ENCODE results near the gene PRKACA.

The PRKACA gene

DNA sequence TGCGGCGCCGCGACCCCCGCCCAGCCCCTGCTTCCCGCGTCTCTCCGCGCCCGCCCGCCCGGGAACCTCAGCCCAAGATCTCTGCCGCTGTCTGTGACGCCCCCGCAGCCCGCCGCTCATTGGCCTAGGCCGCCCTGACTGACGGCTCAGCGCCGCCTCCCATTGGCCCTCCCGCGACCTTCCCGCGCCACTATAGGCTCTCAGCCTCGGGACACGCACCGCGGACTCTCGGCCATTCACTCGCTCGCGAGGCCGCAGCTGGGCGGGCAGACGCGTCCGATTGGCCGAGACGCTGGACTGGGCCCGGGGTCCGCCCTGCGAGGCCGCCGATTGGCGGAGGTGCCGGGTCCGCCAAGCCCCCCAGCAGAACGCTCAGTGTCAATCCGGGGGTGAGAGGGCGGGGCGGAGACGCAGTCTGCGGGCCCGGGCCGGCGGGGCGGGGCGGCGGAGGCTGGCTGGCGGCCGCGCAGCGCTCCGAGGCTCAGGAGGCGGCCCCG is at the start of gene PRKACA:
TSS of gene PRKACA (minus strand) at position 95 of the 497 bp plus-strand sequence. CDS start 215 bp downstream, outside the sequence.
- TF ChIP-seq, protein P1, sequence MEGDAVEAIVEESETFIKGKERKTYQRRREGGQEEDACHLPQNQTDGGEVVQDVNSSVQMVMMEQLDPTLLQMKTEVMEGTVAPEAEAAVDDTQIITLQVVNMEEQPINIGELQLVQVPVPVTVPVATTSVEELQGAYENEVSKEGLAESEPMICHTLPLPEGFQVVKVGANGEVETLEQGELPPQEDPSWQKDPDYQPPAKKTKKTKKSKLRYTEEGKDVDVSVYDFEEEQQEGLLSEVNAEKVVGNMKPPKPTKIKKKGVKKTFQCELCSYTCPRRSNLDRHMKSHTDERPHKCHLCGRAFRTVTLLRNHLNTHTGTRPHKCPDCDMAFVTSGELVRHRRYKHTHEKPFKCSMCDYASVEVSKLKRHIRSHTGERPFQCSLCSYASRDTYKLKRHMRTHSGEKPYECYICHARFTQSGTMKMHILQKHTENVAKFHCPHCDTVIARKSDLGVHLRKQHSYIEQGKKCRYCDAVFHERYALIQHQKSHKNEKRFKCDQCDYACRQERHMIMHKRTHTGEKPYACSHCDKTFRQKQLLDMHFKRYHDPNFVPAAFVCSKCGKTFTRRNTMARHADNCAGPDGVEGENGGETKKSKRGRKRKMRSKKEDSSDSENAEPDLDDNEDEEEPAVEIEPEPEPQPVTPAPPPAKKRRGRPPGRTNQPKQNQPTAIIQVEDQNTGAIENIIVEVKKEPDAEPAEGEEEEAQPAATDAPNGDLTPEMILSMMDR (IDR thresholded peaks at IDR 0.05; ENCODE audit: borderline replicate concordance, insufficient read depth, low read depth, low read length): no peak
- peak within 1 kb of the TSS; percentile 84 for H3K4me3 ChIP-seq (ENCODE audit: low read depth, low read length)

DNA sequence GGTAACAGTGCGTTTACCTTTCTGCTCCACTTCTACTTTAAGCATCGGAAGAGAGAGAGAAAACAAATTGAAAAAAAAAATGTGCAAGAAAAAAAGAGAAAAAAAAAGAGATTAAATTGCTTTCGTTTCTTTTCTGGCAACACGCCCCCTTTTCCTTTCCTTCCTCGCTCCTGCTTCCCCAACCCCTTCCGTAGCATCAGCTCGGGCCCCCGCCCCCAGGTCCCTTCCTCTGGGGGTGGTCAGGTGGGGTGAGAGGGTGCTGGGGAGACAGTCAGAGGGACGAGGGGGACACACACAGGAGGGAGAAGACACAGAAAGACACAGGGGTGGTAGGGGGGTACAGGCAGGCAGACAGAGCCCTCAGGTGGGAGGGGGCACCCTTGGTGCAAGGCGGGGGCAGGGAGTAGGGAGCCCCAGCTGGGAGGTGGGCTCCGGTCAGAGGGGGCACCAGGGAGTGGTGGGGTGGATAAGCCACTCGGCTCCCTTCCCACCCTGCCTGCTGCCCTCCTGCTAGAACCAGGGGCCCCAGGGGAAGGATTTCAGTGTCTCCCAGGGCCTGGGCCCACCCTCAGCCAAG is 49.5 kb upstream of the PRKACA start:
- TF ChIP-seq, protein P1 (IDR thresholded peaks at IDR 0.05; ENCODE audit: borderline replicate concordance, insufficient read depth, low read depth, low read length): no peak
- no peak overlapping the region for H3K4me3 ChIP-seq (ENCODE audit: low read depth, low read length)

DNA sequence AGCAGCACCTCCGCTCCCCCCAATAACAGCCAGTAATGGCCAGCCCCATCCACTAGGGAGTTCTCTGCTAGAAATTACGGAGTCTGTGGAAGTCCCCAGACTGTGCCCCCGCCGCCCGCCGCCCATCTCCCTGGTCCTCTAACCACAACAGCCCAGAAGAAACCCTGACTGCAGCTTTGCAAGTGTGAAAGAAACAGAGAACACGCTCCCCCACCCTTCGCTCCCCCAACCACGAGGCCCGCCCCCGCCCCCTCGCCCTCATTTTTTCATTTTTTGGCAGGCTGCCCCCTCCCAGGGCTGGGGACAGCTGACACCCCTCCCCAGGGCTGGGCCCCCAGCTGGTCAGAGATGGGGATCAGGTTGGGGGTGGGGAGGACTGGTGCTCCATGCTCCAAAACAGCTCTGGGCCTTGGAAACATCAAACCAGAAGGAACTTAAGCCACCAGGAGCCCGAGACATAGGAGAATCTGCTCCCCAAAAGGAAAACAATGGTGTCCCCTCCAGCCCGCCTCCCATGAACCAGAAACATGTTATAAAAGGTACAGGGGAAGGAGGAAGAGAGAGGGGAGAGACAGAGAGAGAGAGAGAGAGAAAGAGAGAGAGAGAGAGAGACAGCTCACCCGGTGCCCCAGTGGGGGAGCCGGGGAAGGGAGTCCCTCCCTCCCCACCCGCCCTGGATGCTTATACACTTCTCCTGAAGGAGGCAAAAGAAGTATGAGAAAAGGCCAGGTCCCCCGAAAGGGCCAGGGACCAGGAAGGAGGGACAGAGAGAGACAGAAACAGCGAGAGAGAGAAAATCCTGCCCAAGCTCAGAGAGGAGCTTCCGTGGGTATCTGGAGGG is 48.6 kb upstream of the PRKACA start:
- TF ChIP-seq, protein P1 (IDR thresholded peaks at IDR 0.05; ENCODE audit: borderline replicate concordance, insufficient read depth, low read depth, low read length): no peak
- no peak overlapping the region for H3K4me3 ChIP-seq (ENCODE audit: low read depth, low read length)

DNA sequence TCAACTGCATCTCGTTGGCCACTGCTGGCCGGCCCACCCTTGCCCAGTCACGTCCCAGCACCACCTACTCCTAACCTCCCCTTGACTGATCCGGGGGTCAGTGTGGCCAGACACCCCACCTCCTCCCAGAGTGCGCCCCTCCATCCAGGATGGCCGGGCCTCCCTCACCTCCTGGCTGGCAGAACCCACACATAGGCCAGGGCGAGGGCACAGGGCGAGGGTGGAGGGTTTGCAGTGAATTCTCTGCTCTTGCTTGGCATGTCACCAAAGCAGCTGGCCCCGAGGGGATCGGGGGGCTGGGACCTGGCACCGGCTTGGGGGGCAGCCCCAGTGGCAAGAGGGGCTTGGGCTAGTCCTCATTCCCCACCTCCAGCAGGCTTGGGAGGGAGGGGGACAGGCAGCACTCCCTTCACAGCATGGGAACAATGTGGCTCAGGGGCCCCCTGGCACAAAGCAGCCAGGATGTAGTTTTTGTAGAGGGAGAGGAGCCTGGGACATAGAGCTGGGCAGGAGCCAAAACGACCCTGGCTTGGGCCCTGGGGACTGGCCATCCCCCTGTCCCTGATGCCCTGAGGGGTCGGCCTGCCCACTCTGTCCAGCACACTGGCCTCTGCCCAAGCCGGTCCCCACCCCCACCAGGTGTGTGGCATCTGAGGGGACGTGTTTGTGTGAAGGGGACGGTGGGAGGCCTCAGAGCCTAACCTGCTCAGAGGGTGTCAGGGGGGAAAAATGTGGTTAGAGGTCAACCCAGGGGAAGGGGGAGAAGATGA is 47.3 kb upstream of the PRKACA start:
- TF ChIP-seq, protein P1 (IDR thresholded peaks at IDR 0.05; ENCODE audit: borderline replicate concordance, insufficient read depth, low read depth, low read length): no peak
- no peak overlapping the region for H3K4me3 ChIP-seq (ENCODE audit: low read depth, low read length)

DNA sequence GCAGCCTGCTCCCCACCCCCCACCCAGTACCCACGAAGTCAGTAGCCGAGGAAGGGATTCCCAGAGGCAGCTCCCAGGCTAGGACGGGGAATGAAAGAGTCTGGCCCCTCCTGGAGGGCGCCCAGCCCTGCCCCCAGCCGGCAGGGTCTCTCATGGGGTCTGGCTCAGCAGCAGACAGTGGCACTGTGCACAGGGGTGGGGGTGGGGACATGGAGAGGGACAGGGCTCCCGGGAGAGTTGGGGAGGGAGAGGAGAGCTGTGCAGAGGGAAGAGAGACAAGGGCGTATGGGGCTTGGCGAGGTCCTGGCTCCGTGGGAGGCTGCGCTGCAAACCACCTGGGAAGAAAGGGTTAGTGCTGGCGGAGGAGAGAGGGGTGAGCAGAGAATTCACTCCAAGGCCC is 46.5 kb upstream of the PRKACA start:
- TF ChIP-seq, protein P1 (IDR thresholded peaks at IDR 0.05; ENCODE audit: borderline replicate concordance, insufficient read depth, low read depth, low read length): no peak
- no peak overlapping the region for H3K4me3 ChIP-seq (ENCODE audit: low read depth, low read length)

DNA sequence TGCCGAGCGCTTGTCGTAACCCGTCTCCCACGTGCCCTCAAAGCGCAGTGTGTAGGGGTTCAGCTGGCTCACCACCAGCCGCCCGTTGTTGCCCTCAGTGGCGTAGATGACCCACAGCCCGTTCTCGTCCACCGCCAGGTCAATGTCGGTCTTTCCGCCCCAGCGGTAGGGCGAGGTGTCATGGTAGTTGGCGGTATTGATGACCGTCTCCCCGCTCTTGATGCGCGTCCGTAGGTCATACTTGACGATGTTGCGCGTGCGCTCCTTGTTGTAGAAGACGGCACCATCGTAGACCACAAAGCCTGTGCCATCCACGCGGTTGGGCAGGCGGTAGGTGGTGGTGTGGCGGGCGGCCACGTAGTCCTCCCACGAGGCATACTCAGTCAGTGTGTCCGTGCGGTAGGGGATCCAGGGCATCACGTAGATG is 45.3 kb upstream of the PRKACA start:
- H3K4me3 ChIP-seq (ENCODE audit: low read depth, low read length): no peak overlapping the region
- TF ChIP-seq, protein P1 (IDR thresholded peaks at IDR 0.05; ENCODE audit: borderline replicate concordance, insufficient read depth, low read depth, low read length): no peak
